Pancreas (tissue), 10 donors: Measurements from ENCODE around the gene PLCB1. TPM values are rescaled to one million over a fixed set of nuclear protein-coding genes. Genes with fewer than 3 reads are reported as not detected.
A peak's percentile ranks its signal among the peaks of the same experiment; 100 is the strongest.

ENCODE experiments used
- ATAC-seq, 4 donors: fragments of 200-7000 bp; cut with Tn5 transposase; one replicate each; pipeline versions ENCODE4 v1.8.0 to v1.9.1; 2020; ENCODE audit warnings: mild to moderate bottlenecking in 4 of 4, moderate library complexity in 4 of 4
- DNase-seq, 6 donors: peaks; one replicate each; pipeline ENCODE4 v3.0.0-alpha.2; 2020
- FAIRE-seq: peaks from 2 replicates; lab custom pipeline; 2012; peaks lifted over from hg19 to GRCh38; lab: Jason Lieb, UNC
- H3K27ac ChIP-seq, 4 donors: fragments of 200-600 bp; sonication (generic); 1 replicate in 3 of 4; 2 replicates in 1 of 4; pipeline versions ENCODE4 v1.5.0 to v1.8.0; 2020
- H3K27me3 ChIP-seq, 4 donors: fragments of 200-600 bp; one replicate each; pipeline ENCODE4 v1.8.0; 2021
- H3K36me3 ChIP-seq, 3 donors: fragments of 200-600 bp; sonication (generic) in 1 of 3; one replicate each; pipeline versions ENCODE4 v1.5.0 to v1.8.0; 2020 to 2021
- H3K4me1 ChIP-seq, 3 donors: fragments of 200-600 bp; one replicate each; pipeline ENCODE4 v1.8.0; 2021
- H3K4me3 ChIP-seq, 4 donors: fragments of 200-600 bp; sonication (generic) in 2 of 4; one replicate each; pipeline versions ENCODE4 v1.5.0 to v1.8.0; 2020 to 2021
- H3K9me3 ChIP-seq, 4 donors: fragments of 200-600 bp; one replicate each; pipeline ENCODE4 v1.8.0; 2021
- CTCF ChIP-seq, 4 donors: fragments of 200-600 bp; sonication (generic) in 3 of 4; IDR thresholded peaks; one replicate each; pipeline versions ENCODE4 v1.5.0 to v1.8.0; 2021; ENCODE audit warnings: antibody characterized with exemption in 4 of 4
- WGBS, 2 donors: extraction: QIAGEN DNeasy Blood & Tissue Kit; methylation state at CpG; one replicate each; pipeline ENCODE4 v1.1.7; 2013; 5-methylcytosine and 5-hydroxymethylcytosine counted together
- intact Hi-C, 3 donors: fragments of 100-400 bp; cut with DNase I; formaldehyde crosslinking; loops; one replicate each; pipeline versions ENCODE4 v1.11.1 to v1.14.2; 2022
- polyA plus RNA-seq, 2 donors: library from polyadenylated mRNA; stranded (reverse); fragments of 200-250 nt; gene quantifications; one replicate each; pipeline ENCODE4 v1.2.3, GENCODE V29; 2013
- total RNA-seq, 6 donors: library from RNA; stranded (reverse); fragmentation: NEBNext Ultra II Directional in 4 of 6; extraction: Animal tissue kit (Norgen Biotek cat#: 25700) in 4 of 6; gene quantifications; one replicate each; pipeline versions ENCODE4 v1.2.1 to v1.2.4, GENCODE V29; 2021 to 2023
- donor health status: healthy with polysubstance abuse.
- donor health status: DM: no; HTN: no; CAD: no; lungs with moderate emphysema.
- donor health status: DM: no; HTN: no; CAD: no.
- donor health status: control.
- donor health status: control.
- donor health status: Bipolar disorder and iron deficiency.
- donor health status: DM: yes; HTN: yes; CAD: no.
- donor health status: DM: no; HTN: no; CAD: no.
- donor health status: DM: no; HTN: no; CAD: no.
- donor health status: DM: yes; HTN: yes; CAD: no.

Gene PLCB1
- total and polyA plus RNA-seq, 8 donors: 4.5 to 18.7 (median 13.7) TPM

- Histone ChIP-seq H3K4me3 (no peak overlapping the region), H3K27me3 (no peaks in the 10 kb centered on the region), H3K4me1 (peaks cover 0 to 8% (median 0%) of the 10 kb centered on the region in 3 donors), H3K36me3 (no peaks in the 10 kb centered on the region), H3K9me3 (no peaks in the 10 kb centered on the region), H3K27ac (no peak overlapping the region)
- no peak for DNase-seq
- WGBS, 2 donors: 59 to 72% methylated on average over 1 of the region's 1 CpG
- intact Hi-C loops: no loop called here
- peak; percentile 88 for FAIRE-seq
- no peak for ATAC-seq
- no peak for TF ChIP-seq CTCF (IDR thresholded peaks at IDR 0.05)
These were observed 38.9 kb downstream of the PLCB1 start for GRCh38 chr20:8170921-8171320.

GRCh38 chr20:8172191-8172590 lies 40.1 kb downstream of the PLCB1 start:
- no peak for TF ChIP-seq CTCF (IDR thresholded peaks at IDR 0.05)
- FAIRE-seq: no peak
- H3K4me1 ChIP-seq: peaks cover 0 to 8% (median 0%) of the 10 kb centered on the region in 3 donors
- no peaks in the 10 kb centered on the region for H3K36me3 ChIP-seq
- intact Hi-C loops: no loop called here
- no peak overlapping the region for H3K4me3 ChIP-seq
- H3K9me3 ChIP-seq: no peaks in the 10 kb centered on the region
- DNase-seq: no peak
- WGBS, 2 donors: 83 to 89% methylated on average over 2 of the region's 2 CpGs
- no peaks in the 10 kb centered on the region for H3K27me3 ChIP-seq
- ATAC-seq: no peak
- H3K27ac ChIP-seq: no peak overlapping the region

- ATAC-seq (no peak), FAIRE-seq (no peak), DNase-seq (no peak)
- intact Hi-C loops: no loop called here
- peaks cover 0 to 2% (median 0%) of the 10 kb centered on the region in 3 donors for H3K4me1 ChIP-seq
- H3K36me3 ChIP-seq: no peaks in the 10 kb centered on the region
- H3K9me3 ChIP-seq: no peaks in the 10 kb centered on the region
- H3K4me3 ChIP-seq: no peak overlapping the region
- TF ChIP-seq CTCF (IDR thresholded peaks at IDR 0.05): no peak
- 90 to 92% methylated on average over 6 of the region's 6 CpGs for WGBS, 2 donors
- no peak overlapping the region for H3K27ac ChIP-seq
- no peaks in the 10 kb centered on the region for H3K27me3 ChIP-seq
These were observed 43.9 kb downstream of the PLCB1 start for GRCh38 chr20:8175741-8176675.

- 46 to 61% methylated on average over 2 of the region's 2 CpGs for WGBS, 2 donors
- ATAC-seq (no peak), FAIRE-seq (peak; percentile 26), DNase-seq (no peak)
- Histone ChIP-seq H3K36me3 (no peaks in the 10 kb centered on the region), H3K4me3 (no peak overlapping the region), H3K9me3 (no peaks in the 10 kb centered on the region), H3K27me3 (no peaks in the 10 kb centered on the region), H3K27ac (no peak overlapping the region), H3K4me1 (peaks cover 0 to 7% (median 0%) of the 10 kb centered on the region in 3 donors)
- TF ChIP-seq CTCF (IDR thresholded peaks at IDR 0.05): no peak
- intact Hi-C loops: no loop called here
These were observed 51.5 kb downstream of the PLCB1 start for GRCh38 chr20:8183526-8183925.

GRCh38 chr20:8187740-8188139 lies 55.7 kb downstream of the PLCB1 start:
- H3K9me3 ChIP-seq: no peaks in the 10 kb centered on the region
- H3K4me3 ChIP-seq: no peak overlapping the region
- H3K4me1 ChIP-seq: peaks cover 0 to 17% (median 7%) of the 10 kb centered on the region in 3 donors
- FAIRE-seq (no peak), DNase-seq (no peak), ATAC-seq (no peak)
- H3K27me3 ChIP-seq: no peaks in the 10 kb centered on the region
- H3K36me3 ChIP-seq: no peaks in the 10 kb centered on the region
- 70 to 79% methylated on average over 2 of the region's 2 CpGs for WGBS, 2 donors
- intact Hi-C loops: no loop called here
- TF ChIP-seq CTCF (IDR thresholded peaks at IDR 0.05): no peak
- no peak overlapping the region for H3K27ac ChIP-seq
